ENCODE measurements around the gene CLNS1A.
A peak's percentile ranks its signal among the peaks of the same experiment; 100 is the strongest.

CLNS1A gene

GRCh38 chr11:77637345-77638165 is at the start of gene CLNS1A:
TSS of gene CLNS1A (minus strand) at chr11:77637794. CDS start at chr11:77637714, 80 bp downstream.
- H3K27me3 ChIP-seq (ENCODE audit: insufficient read depth, low read length): no peaks in the 10 kb centered on the region
- H3K4me3 ChIP-seq (ENCODE audit: low read length): peak within 1 kb of the TSS; percentile 95
- H3K9me3 ChIP-seq (ENCODE audit: insufficient read depth, low read depth, low read length): peaks cover 5% of the 10 kb centered on the region; the same call in 1 of the 2 replicates
- H3K9ac ChIP-seq (ENCODE audit: low read depth, low read length): peak within 1 kb of the TSS; percentile 96
- peak within 1 kb of the TSS; percentile 86 for H3K27ac ChIP-seq (ENCODE audit: low read length)
- peaks cover 4% of the 10 kb centered on the region; the same call in 1 of the 2 replicates for H3K4me1 ChIP-seq (ENCODE audit: insufficient read depth, low read length)
- peaks cover 10% of the 10 kb centered on the region; the same call in 1 of the 2 replicates for H3K36me3 ChIP-seq (ENCODE audit: insufficient read depth, low read depth, low read length)

GRCh38 chr11:77687088-77687487 is 49.5 kb upstream of the CLNS1A start:
- no peaks in the 10 kb centered on the region for H3K4me1 ChIP-seq (ENCODE audit: insufficient read depth, low read length)
- H3K9ac ChIP-seq (ENCODE audit: low read depth, low read length): no peak overlapping the region
- no peaks in the 10 kb centered on the region for H3K9me3 ChIP-seq (ENCODE audit: insufficient read depth, low read depth, low read length)
- H3K27me3 ChIP-seq (ENCODE audit: insufficient read depth, low read length): no peaks in the 10 kb centered on the region
- no peak overlapping the region for H3K4me3 ChIP-seq (ENCODE audit: low read length)
- peaks cover 94% of the 10 kb centered on the region for H3K36me3 ChIP-seq (ENCODE audit: insufficient read depth, low read depth, low read length)
- no peak overlapping the region for H3K27ac ChIP-seq (ENCODE audit: low read length)

DNA sequence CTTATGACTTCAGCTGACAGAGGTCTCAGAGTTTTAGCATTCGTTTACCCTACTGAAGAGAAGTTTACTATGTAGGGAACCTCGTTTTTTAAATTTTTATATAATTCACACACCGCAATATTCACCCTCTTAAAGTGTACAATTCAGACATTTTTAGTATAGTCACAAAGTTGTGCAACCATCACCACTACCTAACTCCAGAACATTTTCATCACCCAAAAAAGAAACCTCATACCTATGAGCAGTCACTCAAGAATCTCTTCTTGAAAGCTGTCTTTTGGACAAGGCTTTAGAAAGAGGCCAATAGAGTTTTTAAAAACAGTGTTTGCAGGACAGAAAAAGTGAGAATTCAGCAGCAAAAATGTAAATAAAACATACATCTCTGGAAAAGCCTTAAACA is 39.5 kb upstream of the CLNS1A start:
- H3K36me3 ChIP-seq (ENCODE audit: insufficient read depth, low read depth, low read length): peaks cover 92% of the 10 kb centered on the region
- no peak overlapping the region for H3K27ac ChIP-seq (ENCODE audit: low read length)
- H3K4me3 ChIP-seq (ENCODE audit: low read length): no peak overlapping the region
- H3K27me3 ChIP-seq (ENCODE audit: insufficient read depth, low read length): no peaks in the 10 kb centered on the region
- H3K9ac ChIP-seq (ENCODE audit: low read depth, low read length): no peak overlapping the region
- no peaks in the 10 kb centered on the region for H3K4me1 ChIP-seq (ENCODE audit: insufficient read depth, low read length)
- H3K9me3 ChIP-seq (ENCODE audit: insufficient read depth, low read depth, low read length): no peaks in the 10 kb centered on the region

GRCh38 chr11:77672264-77672663 is 34.7 kb upstream of the CLNS1A start:
- H3K36me3 ChIP-seq (ENCODE audit: insufficient read depth, low read depth, low read length): peaks cover 95% of the 10 kb centered on the region
- H3K27ac ChIP-seq (ENCODE audit: low read length): no peak overlapping the region

DNA sequence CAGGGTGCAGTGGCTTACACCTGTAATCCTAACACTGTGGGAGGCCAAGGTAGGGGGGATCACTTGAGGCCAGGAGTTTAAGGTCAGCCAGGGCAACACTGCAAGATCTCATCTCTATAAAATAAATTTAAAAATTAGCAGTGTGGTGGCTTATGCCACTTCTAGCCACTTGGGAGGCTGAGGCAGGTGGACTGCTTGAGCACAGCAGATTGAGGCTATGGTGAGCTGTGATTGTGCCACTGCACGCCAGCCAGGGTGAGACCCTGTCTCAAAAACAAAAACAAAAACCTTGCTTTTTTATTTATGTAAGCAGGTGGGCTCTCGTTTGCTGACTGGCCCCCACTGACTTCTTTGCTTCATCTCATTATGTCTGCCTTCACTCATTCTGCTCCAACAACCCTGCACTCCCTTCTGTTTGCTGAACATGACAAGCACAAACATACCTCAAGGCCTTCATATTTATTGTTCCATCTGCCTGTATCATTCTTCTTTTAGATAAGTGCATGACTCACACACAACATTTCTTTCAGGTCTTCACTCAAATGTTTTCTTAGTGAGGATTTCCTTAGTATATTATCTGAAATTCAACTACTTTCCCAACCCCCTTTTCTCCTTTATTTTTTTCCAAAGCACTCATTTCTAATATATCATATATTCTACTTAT is 32.4 kb upstream of the CLNS1A start:
- H3K4me1 ChIP-seq (ENCODE audit: insufficient read depth, low read length): no peaks in the 10 kb centered on the region
- peaks cover 95% of the 10 kb centered on the region for H3K36me3 ChIP-seq (ENCODE audit: insufficient read depth, low read depth, low read length)
- H3K4me3 ChIP-seq (ENCODE audit: low read length): no peak overlapping the region
- H3K27ac ChIP-seq (ENCODE audit: low read length): no peak overlapping the region
- no peaks in the 10 kb centered on the region for H3K27me3 ChIP-seq (ENCODE audit: insufficient read depth, low read length)
- no peak overlapping the region for H3K9ac ChIP-seq (ENCODE audit: low read depth, low read length)
- no peaks in the 10 kb centered on the region for H3K9me3 ChIP-seq (ENCODE audit: insufficient read depth, low read depth, low read length)

More at GRCh38 chr11:77672264-77672663, 34.7 kb upstream of the CLNS1A start:
- no peak overlapping the region for H3K9ac ChIP-seq (ENCODE audit: low read depth, low read length)
- H3K4me1 ChIP-seq (ENCODE audit: insufficient read depth, low read length): no peaks in the 10 kb centered on the region
- H3K27me3 ChIP-seq (ENCODE audit: insufficient read depth, low read length): no peaks in the 10 kb centered on the region
- no peaks in the 10 kb centered on the region for H3K9me3 ChIP-seq (ENCODE audit: insufficient read depth, low read depth, low read length)
- no peak overlapping the region for H3K4me3 ChIP-seq (ENCODE audit: low read length)

- H3K9me3 ChIP-seq (ENCODE audit: insufficient read depth, low read depth, low read length): no peaks in the 10 kb centered on the region
These were observed 31.2 kb upstream of the CLNS1A start for GRCh38 chr11:77668760-77669159.

DNA sequence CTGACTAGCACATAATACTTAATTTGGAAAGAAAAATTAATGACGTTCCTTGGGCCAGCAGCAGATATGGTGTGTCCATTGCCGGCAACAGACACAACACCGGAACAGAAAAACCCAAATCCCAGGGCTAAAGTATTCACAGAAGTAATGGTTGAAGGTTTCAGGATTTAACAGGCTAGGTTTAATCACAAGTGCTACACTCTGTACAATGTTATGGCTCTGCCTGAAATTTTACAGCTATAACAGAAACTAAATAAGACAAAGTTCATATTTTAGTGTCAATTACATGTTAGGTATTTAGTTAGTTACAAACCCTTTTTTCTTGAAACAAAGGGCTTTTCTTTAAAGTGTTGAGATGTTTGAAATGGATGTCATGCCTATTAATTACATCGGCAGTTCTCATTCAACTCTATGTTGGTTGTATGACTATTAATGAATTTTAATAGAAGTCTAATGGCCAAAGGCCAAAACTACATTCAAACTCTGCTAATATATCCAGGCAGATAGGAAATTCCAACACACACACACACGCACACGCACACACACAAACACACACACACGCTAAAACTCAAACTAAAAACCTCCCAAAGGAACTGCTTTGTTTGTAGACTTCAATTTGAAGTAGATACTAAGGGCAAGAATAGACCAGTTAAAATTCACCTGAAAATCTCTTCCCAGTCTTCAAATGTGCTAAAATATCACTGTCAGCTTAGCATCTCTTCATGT is 27.8 kb upstream of the CLNS1A start:
- H3K27ac ChIP-seq (ENCODE audit: low read length): no peak overlapping the region
- no peak overlapping the region for H3K9ac ChIP-seq (ENCODE audit: low read depth, low read length)
- H3K4me3 ChIP-seq (ENCODE audit: low read length): no peak overlapping the region
- H3K36me3 ChIP-seq (ENCODE audit: insufficient read depth, low read depth, low read length): peaks cover 66% of the 10 kb centered on the region
- no peaks in the 10 kb centered on the region for H3K4me1 ChIP-seq (ENCODE audit: insufficient read depth, low read length)
- no peaks in the 10 kb centered on the region for H3K27me3 ChIP-seq (ENCODE audit: insufficient read depth, low read length)
- no peaks in the 10 kb centered on the region for H3K9me3 ChIP-seq (ENCODE audit: insufficient read depth, low read depth, low read length)

More at GRCh38 chr11:77668760-77669159, 31.2 kb upstream of the CLNS1A start:
- Histone ChIP-seq H3K27me3 (ENCODE audit: insufficient read depth, low read length) (no peaks in the 10 kb centered on the region), H3K36me3 (ENCODE audit: insufficient read depth, low read depth, low read length) (peaks cover 95% of the 10 kb centered on the region), H3K4me1 (ENCODE audit: insufficient read depth, low read length) (no peaks in the 10 kb centered on the region), H3K4me3 (ENCODE audit: low read length) (no peak overlapping the region), H3K9ac (ENCODE audit: low read depth, low read length) (no peak overlapping the region), H3K27ac (ENCODE audit: low read length) (no peak overlapping the region)

DNA sequence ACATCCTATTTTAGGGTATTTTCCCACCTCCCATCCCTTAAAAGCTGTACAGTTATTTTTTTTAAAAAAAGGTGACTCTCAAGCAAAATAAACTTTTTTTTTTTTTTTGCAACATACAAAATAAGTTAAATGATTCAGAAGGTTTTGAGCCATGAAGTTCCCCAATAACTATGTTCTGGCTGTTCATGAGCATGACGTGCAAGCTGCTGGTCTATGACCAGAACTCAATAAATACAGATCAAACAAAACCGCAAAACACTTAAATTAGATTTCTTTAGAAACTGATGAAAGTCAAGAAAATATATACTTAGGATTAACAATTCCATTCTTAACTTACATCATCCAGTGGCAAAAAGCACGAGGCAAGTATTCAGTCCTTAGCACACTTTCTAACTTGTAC is 24.1 kb upstream of the CLNS1A start:
- no peak overlapping the region for H3K27ac ChIP-seq (ENCODE audit: low read length)
- no peaks in the 10 kb centered on the region for H3K27me3 ChIP-seq (ENCODE audit: insufficient read depth, low read length)
- H3K4me3 ChIP-seq (ENCODE audit: low read length): no peak overlapping the region
- no peak overlapping the region for H3K9ac ChIP-seq (ENCODE audit: low read depth, low read length)
- no peaks in the 10 kb centered on the region for H3K4me1 ChIP-seq (ENCODE audit: insufficient read depth, low read length)
- no peaks in the 10 kb centered on the region for H3K9me3 ChIP-seq (ENCODE audit: insufficient read depth, low read depth, low read length)
- peaks cover 29% of the 10 kb centered on the region for H3K36me3 ChIP-seq (ENCODE audit: insufficient read depth, low read depth, low read length)

- H3K9me3 ChIP-seq (ENCODE audit: insufficient read depth, low read depth, low read length): no peaks in the 10 kb centered on the region
- no peak overlapping the region for H3K9ac ChIP-seq (ENCODE audit: low read depth, low read length)
- no peak overlapping the region for H3K27ac ChIP-seq (ENCODE audit: low read length)
- no peaks in the 10 kb centered on the region for H3K4me1 ChIP-seq (ENCODE audit: insufficient read depth, low read length)
- no peak overlapping the region for H3K4me3 ChIP-seq (ENCODE audit: low read length)
- H3K36me3 ChIP-seq (ENCODE audit: insufficient read depth, low read depth, low read length): peaks cover 22% of the 10 kb centered on the region
- H3K27me3 ChIP-seq (ENCODE audit: insufficient read depth, low read length): no peaks in the 10 kb centered on the region
These were observed 23.4 kb upstream of the CLNS1A start for GRCh38 chr11:77660947-77661346.

DNA sequence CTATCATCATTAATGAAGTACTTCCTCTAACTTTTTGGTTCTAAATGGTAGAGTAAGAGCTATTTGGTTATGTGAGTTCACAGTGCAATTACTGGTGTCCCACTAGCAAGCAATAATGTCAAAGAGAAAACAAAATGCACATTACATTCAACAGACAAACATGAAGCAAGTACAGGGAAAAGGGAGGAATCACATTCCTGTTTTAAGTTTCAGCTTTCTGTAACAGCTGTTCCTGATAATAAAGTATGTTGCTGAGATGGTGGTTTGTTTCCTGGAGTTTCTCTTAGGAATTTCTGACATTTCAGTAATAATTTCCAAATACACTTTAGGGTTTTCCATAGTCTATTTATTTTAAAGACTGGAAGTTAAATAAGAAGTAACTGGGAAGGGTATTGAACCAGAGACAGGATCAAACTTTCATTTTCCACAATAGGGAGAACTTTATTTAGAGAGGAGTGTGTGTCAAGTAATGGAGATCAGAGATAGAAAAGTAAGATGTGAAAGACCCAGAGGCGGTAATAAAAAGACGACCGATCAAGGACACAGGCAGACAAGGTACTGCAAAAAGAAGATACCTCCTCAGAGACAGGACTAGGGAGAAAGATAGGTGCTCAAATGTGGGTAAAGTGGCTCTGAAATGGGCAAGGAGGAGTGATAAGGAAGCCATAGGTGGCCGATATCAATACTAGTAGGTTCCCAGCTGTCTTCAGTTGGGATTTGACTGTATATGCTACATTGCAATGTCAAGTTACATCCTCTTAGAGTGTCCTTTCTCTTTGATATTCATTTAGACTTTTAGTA is 20.8 kb upstream of the CLNS1A start:
- Histone ChIP-seq H3K4me1 (ENCODE audit: insufficient read depth, low read length) (no peaks in the 10 kb centered on the region), H3K9me3 (ENCODE audit: insufficient read depth, low read depth, low read length) (no peaks in the 10 kb centered on the region), H3K4me3 (ENCODE audit: low read length) (no peak overlapping the region), H3K36me3 (ENCODE audit: insufficient read depth, low read depth, low read length) (no peaks in the 10 kb centered on the region), H3K27ac (ENCODE audit: low read length) (no peak overlapping the region), H3K27me3 (ENCODE audit: insufficient read depth, low read length) (no peaks in the 10 kb centered on the region), H3K9ac (ENCODE audit: low read depth, low read length) (no peak overlapping the region)

GRCh38 chr11:77656362-77656761 is 18.8 kb upstream of the CLNS1A start:
- Histone ChIP-seq H3K4me3 (ENCODE audit: low read length) (no peak overlapping the region), H3K4me1 (ENCODE audit: insufficient read depth, low read length) (no peaks in the 10 kb centered on the region), H3K27ac (ENCODE audit: low read length) (no peak overlapping the region), H3K27me3 (ENCODE audit: insufficient read depth, low read length) (no peaks in the 10 kb centered on the region), H3K36me3 (ENCODE audit: insufficient read depth, low read depth, low read length) (no peaks in the 10 kb centered on the region), H3K9ac (ENCODE audit: low read depth, low read length) (no peak overlapping the region), H3K9me3 (ENCODE audit: insufficient read depth, low read depth, low read length) (no peaks in the 10 kb centered on the region)

All from iPS-20b (cell line).